Esophagus squamous epithelium (tissue), 5 donors: ENCODE data around the gene NGFR. TPM values are rescaled to one million over a fixed set of nuclear protein-coding genes. Genes with fewer than 3 reads are reported as not detected.

ENCODE experiments used
- DNase-seq: peaks from one replicate; lab custom pipeline; 2025; lab: John Stamatoyannopoulos, UW
- H3K27ac ChIP-seq, 4 donors: fragments of 200-600 bp; sonication (generic); one replicate each; pipeline ENCODE4 v1.5.1; 2016 to 2019; ENCODE audit warnings: mild to moderate bottlenecking in 1 of 4
- H3K27me3 ChIP-seq, 4 donors: fragments of 200-600 bp; sonication (generic); 1 replicate in 3 of 4; 2 replicates in 1 of 4; pipeline versions ENCODE4 v1.5.1 to v1.6.0; 2017 to 2021; ENCODE audit warnings: antibody characterized with exemption in 1 of 4
- H3K36me3 ChIP-seq, 3 donors: fragments of 200-600 bp; sonication (generic); one replicate each; pipeline ENCODE4 v1.5.1; 2016 to 2019
- H3K4me1 ChIP-seq, 3 donors: fragments of 200-600 bp; sonication (generic); one replicate each; pipeline ENCODE4 v1.5.1; 2017 to 2019
- H3K4me3 ChIP-seq, 4 donors: fragments of 200-600 bp; sonication (generic); 1 replicate in 3 of 4; 2 replicates in 1 of 4; pipeline ENCODE4 v1.5.1; 2016 to 2019; ENCODE audit warnings: mild to moderate bottlenecking in 2 of 4, moderate library complexity in 1 of 4
- H3K9me3 ChIP-seq, 3 donors: fragments of 200-600 bp; sonication (generic); one replicate each; pipeline ENCODE4 v1.5.1; 2016 to 2019
- CTCF ChIP-seq, 6 experiments: fragments of 450-650 bp in 4 of 6; fragments of 200-600 bp in 2 of 6; sonication (generic) in 2 of 6; IDR thresholded peaks; one replicate each; pipeline ENCODE4 v1.5.1; 2016 to 2019; ENCODE audit warnings: antibody characterized with exemption in 6 of 6, mild to moderate bottlenecking in 4 of 6, moderate library complexity in 4 of 6
- POLR2A ChIP-seq, 4 donors: fragments of 450-650 bp; IDR thresholded peaks; one replicate each; pipeline ENCODE4 v1.6.1; 2017; ENCODE audit warnings: antibody characterized with exemption in 4 of 4, mild to moderate bottlenecking in 4 of 4, moderate library complexity in 3 of 4
- WGBS, 2 donors: methylation state at CpG; one replicate each; pipeline ENCODE4 v1.1.5; 2018; 5-methylcytosine and 5-hydroxymethylcytosine counted together
- intact Hi-C: fragments of 100-400 bp; cut with DNase I; formaldehyde crosslinking; loops from one replicate; pipeline ENCODE4 v1.15.0; 2022
- total RNA-seq, 4 donors: library from RNA; depleted of rRNA; stranded (reverse); fragments of >200 nt; gene quantifications; one replicate each; pipeline ENCODE4 v1.1.0, GENCODE V29; 2016
- donor health status: DM: yes; HTN: yes; CAD: no.

NGFR gene
- total RNA-seq, 4 donors from 2014 or later: 1.6 to 9.6 (median 4.9) TPM

- H3K27ac ChIP-seq: no peak overlapping the region
- H3K27me3 ChIP-seq: peaks cover 0 to 65% (median 0%) of the 10 kb centered on the region in 4 donors
- no peaks in the 10 kb centered on the region for H3K36me3 ChIP-seq
- intact Hi-C loops: no loop called here
- TF ChIP-seq POLR2A (IDR thresholded peaks at IDR 0.05) (no peak), CTCF (IDR thresholded peaks at IDR 0.05) (no peak)
- H3K9me3 ChIP-seq: no peaks in the 10 kb centered on the region
- 77 to 79% methylated on average over 13 to 14 of the region's 17 CpGs for WGBS, 2 donors
- no peak overlapping the region for H3K4me3 ChIP-seq
- H3K4me1 ChIP-seq: peaks cover 0 to 20% (median 6%) of the 10 kb centered on the region in 3 donors
- DNase-seq: no peak
Measured at GRCh38 chr17:49524473-49525359, 29.6 kb downstream of the NGFR start.

- Histone ChIP-seq H3K4me1 (peaks cover 0 to 20% (median 6%) of the 10 kb centered on the region in 3 donors), H3K27me3 (peaks cover 0 to 58% (median 0%) of the 10 kb centered on the region in 4 donors), H3K4me3 (no peak overlapping the region), H3K36me3 (no peaks in the 10 kb centered on the region), H3K9me3 (no peaks in the 10 kb centered on the region), H3K27ac (no peak overlapping the region)
- WGBS, 2 donors: 71 to 79% methylated on average over 15 to 17 of the region's 24 CpGs
- DNase-seq: no peak
- intact Hi-C loops: no loop called here
- no peak for TF ChIP-seq CTCF (IDR thresholded peaks at IDR 0.05)
- no peak for TF ChIP-seq POLR2A (IDR thresholded peaks at IDR 0.05)
Measured at GRCh38 chr17:49525831-49526741, 31.0 kb downstream of the NGFR start.

- Histone ChIP-seq H3K27ac (no peak overlapping the region), H3K4me3 (no peak overlapping the region), H3K36me3 (no peaks in the 10 kb centered on the region), H3K4me1 (peaks cover 0 to 19% (median 6%) of the 10 kb centered on the region in 3 donors), H3K9me3 (no peaks in the 10 kb centered on the region), H3K27me3 (peaks cover 0 to 58% (median 0%) of the 10 kb centered on the region in 4 donors)
- intact Hi-C loops: no loop called here
- 76 to 90% methylated on average over 7 to 8 of the region's 11 CpGs for WGBS, 2 donors
- no peak for TF ChIP-seq CTCF (IDR thresholded peaks at IDR 0.05)
- no peak for TF ChIP-seq POLR2A (IDR thresholded peaks at IDR 0.05)
- no peak for DNase-seq
Measured at GRCh38 chr17:49527927-49528651, 33.0 kb downstream of the NGFR start.

- intact Hi-C loops: no loop called here
- no peak overlapping the region for H3K27ac ChIP-seq
- H3K4me3 ChIP-seq: no peak overlapping the region
- peaks cover 0 to 11% (median 4%) of the 10 kb centered on the region in 3 donors for H3K4me1 ChIP-seq
- 94 to 96% methylated on average over 3 of the region's 3 CpGs for WGBS, 2 donors
- no peak for DNase-seq
- H3K27me3 ChIP-seq: peaks cover 0 to 65% (median 0%) of the 10 kb centered on the region in 4 donors
- no peaks in the 10 kb centered on the region for H3K9me3 ChIP-seq
- no peak for TF ChIP-seq CTCF (IDR thresholded peaks at IDR 0.05)
- TF ChIP-seq POLR2A (IDR thresholded peaks at IDR 0.05): no peak
- no peaks in the 10 kb centered on the region for H3K36me3 ChIP-seq
Measured at GRCh38 chr17:49528966-49529365, 33.9 kb downstream of the NGFR start.
